ENCODE measurements around the gene PHF8. TPM values are rescaled to one million over a fixed set of nuclear protein-coding genes. Genes with fewer than 3 reads are reported as not detected.

PHF8 gene
- total RNA-seq, 1 experiment from 2014 or later = 29.6 TPM

- TF ChIP-seq STAT6 (CRISPR knock-in tag; conservative IDR thresholded peaks at IDR 0.05; ENCODE audit: low read depth) = no peak
These were observed 149.0 kb downstream of the PHF8 start (continued) for GRCh38 chrX:53895270-53895669.

Other genes with a start within 250 kb of the PHF8 start
- 10.6 to 12.4 TPM (median 12.3 TPM) in 3 replicates for gene FAM120C, start 138.8 kb upstream of the PHF8 start, total RNA-seq (2021)

Data from WTC11 (cell line).